ENCODE measurements around the gene IDS.

Gene IDS

DNA sequence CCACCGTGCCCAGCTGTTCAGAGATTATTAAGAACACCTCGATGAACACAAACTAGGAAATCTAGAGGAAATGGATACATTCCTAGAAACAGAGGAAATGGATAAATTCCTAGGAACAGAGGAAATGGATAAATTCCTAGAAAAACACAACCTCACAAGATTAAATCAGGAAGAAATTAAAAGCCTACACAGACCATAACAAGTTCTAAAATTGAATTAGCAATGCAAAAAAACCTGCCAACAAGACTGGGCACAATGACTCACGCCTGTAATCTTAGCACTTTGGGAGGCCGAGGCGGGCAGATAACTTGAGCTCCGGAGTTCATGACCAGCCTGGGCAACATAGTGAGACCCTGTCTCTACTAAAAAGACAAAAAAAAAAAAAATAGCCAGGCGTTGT, 13.1 kb upstream of the IDS start:
- TF ChIP-seq GATA2 (IDR thresholded peaks at IDR 0.05; ENCODE audit: low read depth, low read length) (no peak), GATA3 (IDR thresholded peaks at IDR 0.05; ENCODE audit: low read depth, low read length) (no peak)

DNA sequence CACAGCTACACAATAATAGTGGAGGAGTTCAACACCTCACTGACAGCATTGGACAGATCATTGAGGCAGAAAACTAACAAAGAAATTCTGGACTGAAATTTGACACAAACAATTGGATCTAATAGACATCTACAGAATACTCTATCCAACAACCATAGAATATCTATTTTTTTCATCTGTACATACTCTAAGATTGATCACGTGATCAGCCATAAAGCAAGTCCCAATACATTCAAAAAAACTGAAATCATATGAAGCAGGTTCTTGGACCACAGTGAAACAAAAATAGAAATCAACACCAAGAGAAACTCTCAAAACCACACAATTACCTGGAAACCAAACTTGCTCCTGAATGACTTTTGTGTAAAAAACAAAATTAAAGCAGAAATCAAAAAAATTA, 12.2 kb upstream of the IDS start:
- TF ChIP-seq GATA3 (IDR thresholded peaks at IDR 0.05; ENCODE audit: low read depth, low read length), result no peak
- no peak for TF ChIP-seq GATA2 (IDR thresholded peaks at IDR 0.05; ENCODE audit: low read depth, low read length)

DNA sequence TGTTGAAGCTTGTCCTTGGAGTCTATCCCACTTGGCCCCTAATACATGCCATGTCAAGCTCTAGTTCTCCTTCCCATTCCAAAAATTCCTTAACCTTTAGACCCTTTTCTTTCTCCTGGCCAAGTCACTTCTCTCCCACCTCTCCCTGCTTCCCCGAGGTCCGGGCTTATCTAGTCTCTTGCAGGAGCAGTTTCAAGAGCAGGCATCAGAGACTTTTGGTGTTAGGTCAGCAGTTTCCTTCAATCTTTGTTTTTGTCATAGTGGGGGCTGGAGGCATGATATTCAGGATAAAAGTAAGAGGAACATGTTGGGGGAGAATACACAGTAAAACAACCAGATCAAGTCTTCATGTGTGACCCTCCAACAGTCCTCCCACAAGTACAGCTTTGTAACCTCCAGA, 11.5 kb upstream of the IDS start:
- TF ChIP-seq GATA2 (IDR thresholded peaks at IDR 0.05; ENCODE audit: low read depth, low read length) (no peak), GATA3 (IDR thresholded peaks at IDR 0.05; ENCODE audit: low read depth, low read length) (no peak)

DNA sequence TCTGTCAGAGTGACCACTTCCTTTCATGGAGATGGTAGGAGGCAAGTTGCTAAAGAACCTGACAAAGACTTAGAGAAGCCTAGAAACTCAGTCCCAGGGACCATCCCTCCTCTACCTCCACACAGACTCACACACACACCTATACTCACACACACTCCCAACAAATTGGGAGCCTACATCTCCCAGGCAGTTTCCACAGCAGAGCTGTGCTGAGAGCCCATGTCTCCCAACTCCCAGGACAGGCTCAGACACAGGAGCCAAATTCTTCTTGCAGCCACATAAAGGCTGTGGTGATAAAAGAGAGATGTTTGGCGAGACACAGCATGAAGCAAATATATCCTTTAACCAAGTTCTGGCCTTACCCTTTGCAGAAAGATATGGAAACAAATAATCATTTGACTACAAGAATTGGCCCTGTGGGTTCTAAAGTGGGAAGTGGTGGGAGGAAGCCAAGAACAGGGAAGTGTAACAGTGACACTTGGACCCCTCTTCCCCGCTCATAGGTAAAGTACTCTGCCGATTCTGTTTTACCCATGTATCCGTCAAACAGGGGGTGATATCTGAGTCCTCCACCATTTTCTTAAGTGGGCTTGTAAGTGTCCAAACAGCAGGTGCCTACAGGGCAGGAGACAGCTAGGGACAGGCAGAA, 11.0 kb upstream of the IDS start:
- no peak for TF ChIP-seq GATA3 (IDR thresholded peaks at IDR 0.05; ENCODE audit: low read depth, low read length)
- no peak for TF ChIP-seq GATA2 (IDR thresholded peaks at IDR 0.05; ENCODE audit: low read depth, low read length)

DNA sequence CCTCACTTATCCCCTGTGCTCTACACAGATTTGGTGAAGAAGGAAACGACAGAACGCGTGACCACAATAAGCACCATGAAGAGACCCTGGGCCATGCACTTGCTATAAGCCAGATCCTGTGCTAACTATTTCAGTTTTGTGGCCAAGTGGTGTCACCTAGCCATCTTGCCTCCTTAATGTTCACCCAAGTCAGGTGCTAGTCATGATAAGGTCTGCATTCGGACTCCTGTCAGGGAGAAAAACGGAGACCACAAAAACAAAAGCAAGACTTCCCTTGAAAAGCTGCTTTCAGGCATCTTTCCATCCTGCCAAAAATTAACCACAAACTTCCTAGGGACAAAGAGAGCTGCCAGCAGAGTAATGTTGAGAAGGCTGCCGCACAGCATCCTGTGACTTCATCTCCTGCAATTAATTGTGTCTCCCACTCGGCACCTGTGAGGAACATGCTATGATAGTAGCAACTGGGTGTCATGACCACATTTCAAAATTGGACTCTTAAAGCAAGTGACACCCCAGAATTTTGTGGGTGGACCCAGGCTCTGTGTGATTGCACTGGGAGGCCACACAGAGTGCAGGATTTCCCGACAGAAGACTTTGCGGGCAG, 8.8 kb upstream of the IDS start:
- TF ChIP-seq GATA3 (IDR thresholded peaks at IDR 0.05; ENCODE audit: low read depth, low read length) (no peak), GATA2 (IDR thresholded peaks at IDR 0.05; ENCODE audit: low read depth, low read length) (no peak)

DNA sequence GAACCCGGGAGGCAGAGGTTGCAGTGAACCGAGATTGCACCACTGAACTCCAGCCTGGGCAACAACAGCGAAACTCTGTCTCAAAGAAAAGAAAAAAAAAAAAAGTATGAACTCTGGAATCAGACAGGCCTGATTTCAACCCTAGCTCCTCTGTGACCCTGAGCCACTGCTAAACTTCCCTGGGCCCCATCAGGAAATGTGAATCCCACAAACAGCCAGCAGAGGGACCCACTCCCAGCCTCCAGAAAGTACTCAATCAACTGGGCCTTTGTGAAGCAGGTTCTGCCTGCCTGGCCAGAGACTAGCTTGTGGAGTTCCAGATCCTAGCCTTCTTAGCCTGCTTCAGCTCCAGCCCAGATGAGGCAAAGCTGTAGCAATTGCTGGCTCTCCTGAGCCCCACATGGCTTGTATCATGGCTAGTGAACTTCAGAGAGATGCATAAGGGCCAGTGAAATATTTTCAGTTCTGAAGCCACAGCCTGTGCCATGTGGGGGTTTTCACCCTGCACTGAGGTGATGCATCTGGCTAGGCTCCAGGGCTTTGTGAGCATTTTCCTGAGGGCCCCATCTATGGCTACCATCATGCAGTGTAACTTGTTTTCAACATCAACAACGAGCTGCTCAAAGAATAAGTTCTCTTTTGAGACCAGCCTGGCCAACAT, 7.2 kb upstream of the IDS start:
- TF ChIP-seq GATA3 (IDR thresholded peaks at IDR 0.05; ENCODE audit: low read depth, low read length) (no peak), GATA2 (IDR thresholded peaks at IDR 0.05; ENCODE audit: low read depth, low read length) (no peak)

DNA sequence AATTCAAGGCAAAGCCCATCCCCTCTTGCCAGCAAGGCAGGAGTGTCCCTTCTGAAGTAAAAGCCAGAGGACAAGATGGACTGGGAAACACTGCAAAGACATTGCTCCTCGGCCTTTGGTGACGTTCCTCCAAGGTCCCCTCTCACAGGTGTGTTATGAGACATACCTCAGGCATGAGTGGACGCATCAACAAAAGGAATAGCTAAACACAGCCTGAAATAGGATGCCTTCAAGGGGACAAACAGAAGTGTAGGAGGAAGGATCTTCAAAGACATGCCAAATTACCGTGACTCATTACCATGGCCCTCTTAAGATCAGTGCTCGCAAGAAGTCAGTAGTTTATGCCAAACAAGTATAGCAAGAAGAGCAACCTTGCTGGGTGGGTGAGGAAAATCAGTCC, 6.0 kb upstream of the IDS start:
- no peak for TF ChIP-seq GATA2 (IDR thresholded peaks at IDR 0.05; ENCODE audit: low read depth, low read length)
- no peak for TF ChIP-seq GATA3 (IDR thresholded peaks at IDR 0.05; ENCODE audit: low read depth, low read length)

DNA sequence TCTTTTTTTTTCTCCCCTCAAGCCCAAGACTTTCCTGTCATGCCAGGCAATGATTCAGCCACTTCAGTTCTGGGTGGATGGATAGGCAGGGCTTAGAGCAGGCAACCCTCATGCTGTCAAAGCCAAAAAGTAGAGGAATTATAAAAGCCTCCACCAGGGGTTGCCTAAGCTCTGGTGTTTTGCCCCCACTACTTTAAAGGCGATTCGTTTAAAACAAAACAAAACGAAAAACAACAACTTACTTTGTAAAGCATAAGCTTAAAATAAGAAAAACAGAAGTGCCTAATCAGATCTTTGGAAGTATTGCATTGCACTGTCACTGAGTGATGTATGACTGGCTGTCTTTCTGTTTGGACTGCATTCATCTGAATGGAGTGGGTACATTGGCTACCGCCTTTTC, 5.3 kb upstream of the IDS start:
- TF ChIP-seq GATA3 (IDR thresholded peaks at IDR 0.05; ENCODE audit: low read depth, low read length) (no peak), GATA2 (IDR thresholded peaks at IDR 0.05; ENCODE audit: low read depth, low read length) (no peak)

DNA sequence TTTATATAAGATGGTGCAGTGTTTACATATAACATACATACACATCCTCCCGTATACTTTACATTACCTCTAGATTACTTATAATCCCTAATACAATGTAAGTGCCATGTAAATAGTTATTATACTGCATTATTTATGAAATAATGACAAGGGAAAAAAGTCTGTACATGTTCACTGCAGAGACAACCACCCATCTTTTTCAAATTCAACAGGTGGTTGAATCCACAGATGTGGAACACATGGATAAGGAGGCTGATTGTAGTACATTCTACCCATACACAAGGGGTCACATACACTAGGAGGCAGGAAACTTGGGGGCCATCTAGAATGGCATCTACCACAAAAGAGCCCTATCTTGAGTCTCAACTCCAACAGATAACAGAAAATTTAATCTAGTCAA, 3.4 kb upstream of the IDS start:
- no peak for TF ChIP-seq GATA3 (IDR thresholded peaks at IDR 0.05; ENCODE audit: low read depth, low read length)
- TF ChIP-seq GATA2 (IDR thresholded peaks at IDR 0.05; ENCODE audit: low read depth, low read length), result no peak

DNA sequence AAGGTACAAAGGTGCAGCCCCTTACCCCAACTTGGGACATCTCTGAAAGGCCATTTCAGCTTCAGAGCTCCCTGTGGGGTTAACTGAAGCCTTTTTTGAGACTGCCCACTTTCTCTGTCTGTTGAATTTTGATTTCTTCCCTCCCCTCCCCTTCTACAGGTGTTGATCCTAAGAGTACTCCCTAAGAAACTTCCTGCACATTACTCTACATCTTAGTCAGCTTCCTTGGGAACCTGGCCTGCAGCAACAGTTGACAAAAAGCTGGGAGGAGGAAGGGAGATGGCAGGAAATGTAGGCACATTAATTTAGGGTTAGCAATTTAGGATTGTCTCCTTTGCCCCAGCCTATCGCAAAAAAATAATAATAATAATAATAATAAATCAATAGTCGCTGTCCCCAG, 1.2 kb upstream of the IDS start:
- TF ChIP-seq GATA2 (IDR thresholded peaks at IDR 0.05; ENCODE audit: low read depth, low read length) (no peak), GATA3 (IDR thresholded peaks at IDR 0.05; ENCODE audit: low read depth, low read length) (no peak)

DNA sequence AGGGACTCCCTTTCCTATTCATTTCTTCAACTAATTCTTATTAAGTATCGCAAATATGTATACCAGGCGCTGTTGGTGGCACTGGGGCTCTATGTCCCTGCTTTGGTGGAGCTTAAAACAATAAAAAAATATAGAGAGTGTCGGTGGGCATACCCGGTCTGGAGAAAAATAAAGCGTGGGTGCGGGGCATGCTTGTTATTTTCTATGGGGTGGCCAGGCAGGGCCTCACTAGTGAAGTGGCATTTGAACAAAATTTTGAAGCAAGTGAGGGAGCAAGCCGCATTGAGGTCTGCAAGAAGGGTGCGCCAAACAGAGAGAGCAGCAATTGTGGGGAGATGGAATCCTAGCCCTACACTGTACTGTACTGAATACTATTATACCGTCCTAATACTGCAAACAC, 565 bp upstream of the IDS start:
- TF ChIP-seq GATA3 (IDR thresholded peaks at IDR 0.05; ENCODE audit: low read depth, low read length), result no peak
- no peak for TF ChIP-seq GATA2 (IDR thresholded peaks at IDR 0.05; ENCODE audit: low read depth, low read length)

DNA sequence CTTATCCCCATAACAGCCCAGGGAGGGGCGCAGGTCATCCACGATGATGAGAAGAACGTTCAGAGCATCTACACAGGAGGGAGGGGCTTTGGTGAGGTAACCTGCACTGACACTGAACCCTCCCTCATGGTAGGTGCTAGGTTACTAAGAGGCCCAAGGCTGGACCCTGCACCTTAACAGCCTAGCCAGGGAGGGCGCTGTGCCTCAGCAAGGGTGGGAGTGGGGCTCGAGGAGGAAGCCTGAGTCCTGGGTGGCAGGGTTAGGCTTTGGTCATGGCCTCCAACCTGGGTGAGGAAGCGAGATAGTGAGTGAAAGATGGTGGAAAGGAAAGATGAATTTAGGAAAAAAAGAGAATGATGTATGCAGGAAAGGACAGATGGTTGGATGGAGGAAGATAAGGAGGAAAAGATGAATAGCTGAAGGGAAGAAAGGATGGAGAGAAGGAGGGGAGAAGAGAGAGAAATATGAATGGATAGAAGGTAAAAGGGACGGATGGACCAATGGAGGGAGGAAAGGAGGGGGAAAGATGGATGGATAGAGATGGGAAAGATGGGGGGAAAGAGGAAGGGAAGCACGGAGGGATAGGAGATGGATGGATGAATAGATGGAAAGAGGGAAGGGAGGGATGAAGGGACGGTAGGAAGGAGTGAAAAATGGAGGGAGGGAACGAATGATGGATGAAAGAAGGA, 736 bp downstream of the IDS start:
- TF ChIP-seq GATA2 (IDR thresholded peaks at IDR 0.05; ENCODE audit: low read depth, low read length) (no peak), GATA3 (IDR thresholded peaks at IDR 0.05; ENCODE audit: low read depth, low read length) (no peak)

DNA sequence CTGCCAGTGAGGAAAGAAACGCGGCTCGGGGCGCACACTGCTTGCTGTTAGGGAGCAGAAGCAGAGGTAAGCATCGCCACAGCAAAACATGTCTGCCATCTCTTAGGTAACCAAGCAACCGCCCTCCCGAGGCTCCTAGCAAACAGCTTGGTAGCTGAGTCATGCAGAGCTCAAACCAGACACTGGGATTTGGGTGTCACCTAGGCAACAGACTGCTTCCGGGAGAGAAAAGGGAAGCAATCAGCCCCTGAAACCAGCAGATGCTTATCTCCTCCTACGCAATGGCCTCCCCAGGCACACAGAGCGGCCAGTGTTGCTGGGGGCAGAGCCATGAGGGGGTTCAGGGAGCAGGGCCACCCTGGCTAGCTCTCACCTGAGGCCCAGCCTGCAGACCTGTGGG, 1.7 kb downstream of the IDS start:
- TF ChIP-seq GATA2 (IDR thresholded peaks at IDR 0.05; ENCODE audit: low read depth, low read length), result peak; percentile 82

DNA sequence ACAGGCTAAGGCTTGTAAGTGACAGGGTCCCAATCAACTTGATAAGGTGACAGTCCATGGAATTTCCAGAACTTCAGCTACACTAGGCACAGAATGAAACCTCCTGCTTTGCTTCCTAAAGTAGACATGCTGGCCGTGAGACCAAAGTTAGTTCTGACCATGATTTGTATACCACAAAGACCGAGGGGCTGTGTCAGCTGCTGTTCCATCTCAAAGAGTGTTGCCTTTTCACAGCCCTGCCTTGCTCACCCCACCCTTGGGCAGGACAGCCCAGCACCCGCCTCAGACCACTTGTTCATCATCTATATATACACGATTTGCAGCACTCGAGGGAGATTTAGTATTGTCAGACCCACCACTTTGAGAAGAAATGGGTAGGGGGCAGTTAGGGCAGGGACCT, 5.3 kb downstream of the IDS start:
- TF ChIP-seq GATA2 (IDR thresholded peaks at IDR 0.05; ENCODE audit: low read depth, low read length), result no peak
- no peak for TF ChIP-seq GATA3 (IDR thresholded peaks at IDR 0.05; ENCODE audit: low read depth, low read length)

DNA sequence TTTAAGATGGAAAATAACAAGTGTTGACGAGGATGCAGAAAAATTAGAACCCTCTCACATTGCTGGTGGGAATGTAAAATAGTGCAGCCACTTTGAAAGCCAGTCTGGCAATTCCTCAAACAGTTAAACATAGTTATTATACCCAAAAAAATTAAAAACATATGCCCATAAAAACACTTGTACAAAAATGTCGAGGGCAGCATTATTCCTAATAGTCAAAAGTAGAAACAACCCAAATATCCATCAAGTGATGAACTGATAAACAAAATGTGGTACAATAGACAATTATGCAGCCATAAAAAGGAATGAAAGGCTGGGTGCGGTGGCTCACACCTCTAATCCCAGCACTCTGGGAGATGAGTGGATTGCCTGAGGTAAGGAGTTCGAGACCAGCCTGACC, 6.3 kb downstream of the IDS start:
- no peak for TF ChIP-seq GATA2 (IDR thresholded peaks at IDR 0.05; ENCODE audit: low read depth, low read length)
- no peak for TF ChIP-seq GATA3 (IDR thresholded peaks at IDR 0.05; ENCODE audit: low read depth, low read length)
